Activated B cell treated with CpG ODN at 0.5 μM for 24 hours (primary cell): ENCODE measurements around the gene CEP43. TPM values are rescaled to one million over a fixed set of nuclear protein-coding genes. Genes with fewer than 3 reads are reported as not detected.

ENCODE experiments used
- ATAC-seq: fragments of 200-7000 bp; cut with Tn5 transposase; one replicate; pipeline ENCODE4 v1.10.0; 2021; ENCODE audit warnings: low read depth, mild to moderate bottlenecking, moderate library complexity
- CTCF ChIA-PET: fragments of 350-600 bp; sonication (Branson Sonifier 250); formaldehyde crosslinking; loops from one replicate; lab custom pipeline; 2021; ENCODE audit warnings: antibody characterized with exemption; lab: Charles Lee
- POLR2A ChIA-PET: fragments of 350-600 bp; sonication (Branson Sonifier 250); formaldehyde crosslinking; loops from one replicate; lab custom pipeline; 2021; ENCODE audit warnings: antibody characterized with exemption; lab: Charles Lee
- DNase-seq: peaks from one replicate; pipeline ENCODE4 v3.0.0; 2022
- H3K27ac Mint-ChIP-seq: one replicate; pipeline ENCODE4 v1.8.0; 2020; ENCODE audit warnings: mixed read lengths
- H3K27me3 Mint-ChIP-seq: one replicate; pipeline ENCODE4 v1.8.0; 2021; ENCODE audit warnings: mixed read lengths
- H3K36me3 Mint-ChIP-seq: one replicate; pipeline ENCODE4 v1.8.0; 2021; ENCODE audit warnings: low read depth, mixed read lengths
- H3K4me1 Mint-ChIP-seq: one replicate; pipeline ENCODE4 v1.8.0; 2021; ENCODE audit warnings: mixed read lengths
- H3K4me3 Mint-ChIP-seq: one replicate; pipeline ENCODE4 v1.8.0; 2020; ENCODE audit warnings: mild to moderate bottlenecking, mixed read lengths
- H3K9me3 Mint-ChIP-seq: one replicate; pipeline ENCODE4 v1.8.0; 2020; ENCODE audit warnings: mixed read lengths
- CTCF ChIP-seq: fragments of 200-600 bp; IDR thresholded peaks from one replicate; pipeline ENCODE4 v1.8.0; 2022; ENCODE audit warnings: antibody characterized with exemption, mild to moderate bottlenecking
- intact Hi-C: fragments of 100-400 bp; cut with micrococcal nuclease; formaldehyde crosslinking; loops from one replicate; pipeline ENCODE4 v1.15.1; 2024
- total RNA-seq: library from RNA; stranded (reverse); gene quantifications from 2 replicates; pipeline ENCODE4 v1.2.3, GENCODE V29; 2022

CEP43 gene
- total RNA-seq, 1 donor from 2014 or later, result 31.0 TPM

- intact Hi-C loops, result loop anchor here (1.0 to 5.0 kb wide), 4 partner anchors 145 to 655 kb away; partner anchors contain the start of genes RAMACL and SFT2D1
- ChIA-PET POLR2A (interaction anchor here (1.0 to 3.5 kb wide), 3 partner anchors 59 to 127 kb away, joined by 3 to 49 read pairs (median 16); no protein-coding TSS in a partner anchor), CTCF (interaction anchor here (0.9 to 3.2 kb wide), 3 partner anchors 127 to 145 kb away, joined by 3 to 50 read pairs (median 9); no protein-coding TSS in a partner anchor)
Observed at GRCh38 chr6:166997348-166997747, 1.8 kb upstream of the CEP43 start.

GRCh38 chr6:166997768-166998255, 1.4 kb upstream of the CEP43 start:
- Mint-ChIP-seq H3K27ac (peak overlapping the region; percentile 54), H3K4me1 (peaks cover 29% of the 10 kb centered on the region), H3K9me3 (no peaks in the 10 kb centered on the region), H3K36me3 (peaks cover 13% of the 10 kb centered on the region), H3K4me3 (peak overlapping the region; percentile 80), H3K27me3 (no peaks in the 10 kb centered on the region)
- CTCF ChIA-PET, result interaction anchor here (0.8 to 3.2 kb wide), 5 partner anchors 8 to 143 kb away, joined by 3 to 50 read pairs (median 3); no protein-coding TSS in a partner anchor
- no peak for ATAC-seq
- POLR2A ChIA-PET, result interaction anchor here (0.5 to 3.5 kb wide), 6 partner anchors 9 to 140 kb away, joined by 3 to 49 read pairs (median 10); no protein-coding TSS in a partner anchor
- DNase-seq, result peak; percentile 42
- intact Hi-C loops, result loop anchor here (1.0 to 5.0 kb wide), 5 partner anchors 23 to 656 kb away; partner anchors contain the start of genes RAMACL and SFT2D1
- no peak for TF ChIP-seq CTCF

More at GRCh38 chr6:166997348-166997747, 1.8 kb upstream of the CEP43 start:
- TF ChIP-seq CTCF, result no peak
- H3K4me1 Mint-ChIP-seq, result peaks cover 29% of the 10 kb centered on the region
- H3K4me3 Mint-ChIP-seq, result peak overlapping the region; percentile 80
- DNase-seq (no peak), ATAC-seq (no peak)
- peaks cover 13% of the 10 kb centered on the region for H3K36me3 Mint-ChIP-seq
- H3K27ac Mint-ChIP-seq, result peak overlapping the region; percentile 54
- H3K9me3 Mint-ChIP-seq, result no peaks in the 10 kb centered on the region
- no peaks in the 10 kb centered on the region for H3K27me3 Mint-ChIP-seq

- H3K27me3 Mint-ChIP-seq, result no peaks in the 10 kb centered on the region
- peak overlapping the region; percentile 90 for H3K4me3 Mint-ChIP-seq
- no peaks in the 10 kb centered on the region for H3K9me3 Mint-ChIP-seq
- ATAC-seq (no peak), DNase-seq (peak; percentile 38)
- H3K36me3 Mint-ChIP-seq, result peaks cover 16% of the 10 kb centered on the region
- TF ChIP-seq CTCF, result no peak
- no peak overlapping the region for H3K27ac Mint-ChIP-seq
- ChIA-PET POLR2A (interaction anchor here (0.5 to 3.5 kb wide), 16 partner anchors 8 to 506 kb away, joined by 3 to 49 read pairs (median 6); partner anchors contain the start of genes CCR6 and RNASET2), CTCF (interaction anchor here (0.7 to 3.2 kb wide), 10 partner anchors 9 to 224 kb away, joined by 3 to 50 read pairs (median 4); no protein-coding TSS in a partner anchor)
- intact Hi-C loops, result loop anchor here (1.0 to 5.0 kb wide), 12 partner anchors 22 to 656 kb away; partner anchors contain the start of genes RAMACL, RNASET2, RPS6KA2 and SFT2D1
- peaks cover 29% of the 10 kb centered on the region for H3K4me1 Mint-ChIP-seq
Observed at GRCh38 chr6:166998256-166999144, 697 bp upstream of the CEP43 start.

GRCh38 chr6:166999884-167000253, 672 bp downstream of the CEP43 start:
- ATAC-seq (no peak), DNase-seq (no peak)
- peak overlapping the region; percentile 66 for H3K27ac Mint-ChIP-seq
- peaks cover 21% of the 10 kb centered on the region for H3K36me3 Mint-ChIP-seq
- intact Hi-C loops, result loop anchor here (1.0 to 5.0 kb wide), 12 partner anchors 21 to 658 kb away; partner anchors contain the start of genes RAMACL, RNASET2, RPS6KA2 and SFT2D1
- TF ChIP-seq CTCF, result no peak
- CTCF ChIA-PET, result interaction anchor here (1.0 to 3.2 kb wide), 6 partner anchors 10 to 225 kb away, joined by 3 to 50 read pairs (median 5); no protein-coding TSS in a partner anchor
- POLR2A ChIA-PET, result interaction anchor here (0.9 to 3.5 kb wide), 14 partner anchors 12 to 141 kb away, joined by 3 to 49 read pairs (median 6); partner anchors contain the start of genes CCR6 and RNASET2
- peaks cover 29% of the 10 kb centered on the region for H3K4me1 Mint-ChIP-seq
- H3K9me3 Mint-ChIP-seq, result no peaks in the 10 kb centered on the region
- peak overlapping the region; percentile 90 for H3K4me3 Mint-ChIP-seq
- no peaks in the 10 kb centered on the region for H3K27me3 Mint-ChIP-seq
